ENCODE measurements around the gene DNAJC1. TPM values are rescaled to one million over a fixed set of nuclear protein-coding genes. Genes with fewer than 3 reads are reported as not detected.

Gene DNAJC1
- total RNA-seq, 1 donor from 2014 or later: 28.4 TPM

GRCh38 chr10:21962358-21962757 lies 41.2 kb downstream of the DNAJC1 start:
- DNase-seq (ENCODE audit: low read depth, low spot score): no peak

- DNase-seq (ENCODE audit: low read depth, low spot score): peak; percentile 37
Measured at GRCh38 chr10:21961847-21962246, 41.7 kb downstream of the DNAJC1 start.

- DNase-seq (ENCODE audit: low read depth, low spot score): no peak
Measured at GRCh38 chr10:21959998-21960397, 43.5 kb downstream of the DNAJC1 start.

GRCh38 chr10:21954690-21955089 lies 48.8 kb downstream of the DNAJC1 start:
- DNase-seq (ENCODE audit: low read depth, low spot score): no peak

GRCh38 chr10:21954132-21954531 lies 49.4 kb downstream of the DNAJC1 start:
- DNase-seq (ENCODE audit: low read depth, low spot score): no peak

GRCh38 chr10:21953585-21954057 lies 49.9 kb downstream of the DNAJC1 start:
- peak; percentile 20 for DNase-seq (ENCODE audit: low read depth, low spot score)

GRCh38 chr10:21950566-21950965 lies 53.0 kb downstream of the DNAJC1 start:
- DNase-seq (ENCODE audit: low read depth, low spot score): no peak

GRCh38 chr10:21946946-21947345 lies 56.6 kb downstream of the DNAJC1 start:
- no peak for DNase-seq (ENCODE audit: low read depth, low spot score)

- no peak for DNase-seq (ENCODE audit: low read depth, low spot score)
Measured at GRCh38 chr10:21944727-21945386, 58.7 kb downstream of the DNAJC1 start.

- DNase-seq (ENCODE audit: low read depth, low spot score): no peak
Measured at GRCh38 chr10:21943633-21944265, 59.8 kb downstream of the DNAJC1 start.

GRCh38 chr10:21935439-21936023 lies 68.0 kb downstream of the DNAJC1 start:
- DNase-seq (ENCODE audit: low read depth, low spot score): no peak

GRCh38 chr10:21934307-21934706 lies 69.2 kb downstream of the DNAJC1 start:
- DNase-seq (ENCODE audit: low read depth, low spot score): no peak

- DNase-seq (ENCODE audit: low read depth, low spot score): no peak
Measured at GRCh38 chr10:21929070-21929469, 74.5 kb downstream of the DNAJC1 start.

GRCh38 chr10:21927631-21928353 lies 75.7 kb downstream of the DNAJC1 start:
- no peak for DNase-seq (ENCODE audit: low read depth, low spot score)

GRCh38 chr10:21926949-21927348 lies 76.6 kb downstream of the DNAJC1 start:
- peak; percentile 46 for DNase-seq (ENCODE audit: low read depth, low spot score)

- DNase-seq (ENCODE audit: low read depth, low spot score): no peak
Measured at GRCh38 chr10:21926358-21926925, 77.1 kb downstream of the DNAJC1 start.

GRCh38 chr10:21925851-21926250 lies 77.7 kb downstream of the DNAJC1 start:
- no peak for DNase-seq (ENCODE audit: low read depth, low spot score)

- DNase-seq (ENCODE audit: low read depth, low spot score): no peak
Measured at GRCh38 chr10:21924511-21924910, 79.0 kb downstream of the DNAJC1 start.

GRCh38 chr10:21920633-21921032 lies 82.9 kb downstream of the DNAJC1 start:
- no peak for DNase-seq (ENCODE audit: low read depth, low spot score)

GRCh38 chr10:21919906-21920305 lies 83.6 kb downstream of the DNAJC1 start:
- DNase-seq (ENCODE audit: low read depth, low spot score): no peak

- no peak for DNase-seq (ENCODE audit: low read depth, low spot score)
Measured at GRCh38 chr10:21919117-21919516, 84.4 kb downstream of the DNAJC1 start.

- DNase-seq (ENCODE audit: low read depth, low spot score): no peak
Measured at GRCh38 chr10:21912625-21913024, 90.9 kb downstream of the DNAJC1 start.

Data from pulmonary artery endothelial cell (primary cell).